SU-DHL-6 (cell line): ENCODE results near the gene CRB2.

Experiments used
- H2AFZ ChIP-seq: fragments of 200-600 bp; sonication (generic); 2 replicates; pipeline ENCODE4 v1.6.1; 2014; ENCODE audit warnings: low read depth, mild to moderate bottlenecking, moderate library complexity, mixed read lengths, antibody characterized with exemption, low read length; ENCODE audit not compliant: severe bottlenecking
- H3F3A ChIP-seq: fragments of 200-600 bp; shearing (Covaris generic); 2 replicates; pipeline ENCODE4 v1.6.0; 2016; ENCODE audit warnings: antibody characterized with exemption, mild to moderate bottlenecking; ENCODE audit not compliant: insufficient read depth
- H3K27ac ChIP-seq: fragments of 200-600 bp; sonication (generic); 2 replicates; pipeline ENCODE4 v1.5.1; 2016; ENCODE audit warnings: low read depth, mild to moderate bottlenecking, low read length, moderate library complexity, mixed read lengths
- H3K27me3 ChIP-seq: fragments of 200-600 bp; sonication (generic), shearing (Covaris generic); 2 replicates; pipeline ENCODE4 v1.6.0; 2014; ENCODE audit warnings: mild to moderate bottlenecking, low read length
- H3K36me3 ChIP-seq: fragments of 200-600 bp; sonication (generic); 2 replicates; pipeline ENCODE4 v1.6.1; 2014; ENCODE audit warnings: mild to moderate bottlenecking, low read length, mixed read lengths
- H3K4me2 ChIP-seq: fragments of 300-600, 200-600 bp; shearing (Covaris generic), sonication (generic); 2 replicates; pipeline ENCODE4 v1.6.0; 2014; ENCODE audit warnings: low read length, low read depth, mild to moderate bottlenecking; ENCODE audit not compliant: poor library complexity, severe bottlenecking
- H3K4me3 ChIP-seq: fragments of 200-600 bp; sonication (generic); 2 replicates; pipeline ENCODE4 v1.5.1; 2014; ENCODE audit warnings: antibody characterized with exemption, low read length, mild to moderate bottlenecking, mixed read lengths; ENCODE audit not compliant: insufficient read depth, poor library complexity, severe bottlenecking
- H3K79me2 ChIP-seq: fragments of 200-600 bp; sonication (generic); 2 replicates; pipeline ENCODE4 v1.6.1; 2014; ENCODE audit warnings: mild to moderate bottlenecking, low read length, moderate library complexity; ENCODE audit not compliant: insufficient read depth
- H3K9ac ChIP-seq: fragments of 200-600 bp; sonication (generic); 2 replicates; pipeline ENCODE4 v1.7.0; 2014; ENCODE audit warnings: mild to moderate bottlenecking, low read length
- H3K9me2 ChIP-seq: fragments of 200-600 bp; sonication (generic); replicated peaks from 2 replicates; pipeline ENCODE4 v1.6.1; 2014; ENCODE audit warnings: low read length; ENCODE audit not compliant: insufficient read depth
- H3K9me3 ChIP-seq: fragments of 200-600 bp; sonication (generic); 2 replicates; pipeline ENCODE4 v1.6.1; 2014; ENCODE audit warnings: low read length, mixed read lengths; ENCODE audit not compliant: insufficient read depth
- H4K20me1 ChIP-seq: fragments of 200-600 bp; sonication (generic); 2 replicates; pipeline ENCODE4 v1.6.1; 2014; ENCODE audit warnings: low read depth, mild to moderate bottlenecking, antibody characterized with exemption, low read length, moderate library complexity, mixed read lengths
- EZH2phosphoT487 ChIP-seq: fragments of 200-600 bp; sonication (generic), shearing (Covaris generic); conservative IDR thresholded peaks from 2 replicates; pipeline ENCODE4 v1.6.1; 2018; ENCODE audit warnings: mild to moderate bottlenecking, antibody characterized with exemption, low read length, moderate library complexity, mixed read lengths
- TF ChIP-seq, protein P1 (sequence below): fragments of 200-600 bp; sonication (generic); IDR thresholded peaks from one replicate; pipeline ENCODE4 v1.5.1; 2017; ENCODE audit warnings: antibody characterized with exemption, mild to moderate bottlenecking, low read length, moderate library complexity; ENCODE audit not compliant: insufficient read depth, poor library complexity, severe bottlenecking

Gene CRB2

DNA sequence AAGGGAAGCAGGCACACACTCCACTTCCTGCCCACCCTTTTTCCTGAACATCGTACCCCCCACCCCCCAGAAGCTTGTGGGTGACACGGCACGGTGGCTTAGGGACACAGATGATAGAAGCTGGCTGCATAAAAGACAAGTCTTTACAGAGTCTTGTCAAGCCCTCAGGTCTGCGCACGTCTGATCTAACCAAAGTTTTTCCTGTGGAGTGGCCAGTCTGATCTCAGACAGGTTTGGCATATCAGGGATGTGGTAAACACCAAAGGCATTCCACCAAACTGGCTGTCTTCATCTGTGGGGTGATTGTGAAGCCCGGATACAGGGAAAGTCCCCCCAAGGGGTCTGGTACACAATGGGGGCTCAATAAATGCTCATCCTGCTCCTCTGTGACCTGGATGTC lies 50.0 kb downstream of the CRB2 start:
- Histone ChIP-seq H3K9me2 (no peaks in the 10 kb centered on the region), H3K4me2 (no peak overlapping the region), H3K27ac (no peak overlapping the region), H3K9me3 (no peaks in the 10 kb centered on the region), H3F3A (no peaks in the 10 kb centered on the region), H3K36me3 (no peaks in the 10 kb centered on the region), H2AFZ (no peak overlapping the region), H4K20me1 (no peaks in the 10 kb centered on the region), H3K79me2 (no peaks in the 10 kb centered on the region), H3K4me3 (no peak overlapping the region), H3K9ac (no peak overlapping the region), H3K27me3 (no peaks in the 10 kb centered on the region)
- TF ChIP-seq, protein P1, sequence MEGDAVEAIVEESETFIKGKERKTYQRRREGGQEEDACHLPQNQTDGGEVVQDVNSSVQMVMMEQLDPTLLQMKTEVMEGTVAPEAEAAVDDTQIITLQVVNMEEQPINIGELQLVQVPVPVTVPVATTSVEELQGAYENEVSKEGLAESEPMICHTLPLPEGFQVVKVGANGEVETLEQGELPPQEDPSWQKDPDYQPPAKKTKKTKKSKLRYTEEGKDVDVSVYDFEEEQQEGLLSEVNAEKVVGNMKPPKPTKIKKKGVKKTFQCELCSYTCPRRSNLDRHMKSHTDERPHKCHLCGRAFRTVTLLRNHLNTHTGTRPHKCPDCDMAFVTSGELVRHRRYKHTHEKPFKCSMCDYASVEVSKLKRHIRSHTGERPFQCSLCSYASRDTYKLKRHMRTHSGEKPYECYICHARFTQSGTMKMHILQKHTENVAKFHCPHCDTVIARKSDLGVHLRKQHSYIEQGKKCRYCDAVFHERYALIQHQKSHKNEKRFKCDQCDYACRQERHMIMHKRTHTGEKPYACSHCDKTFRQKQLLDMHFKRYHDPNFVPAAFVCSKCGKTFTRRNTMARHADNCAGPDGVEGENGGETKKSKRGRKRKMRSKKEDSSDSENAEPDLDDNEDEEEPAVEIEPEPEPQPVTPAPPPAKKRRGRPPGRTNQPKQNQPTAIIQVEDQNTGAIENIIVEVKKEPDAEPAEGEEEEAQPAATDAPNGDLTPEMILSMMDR = no peak
- no peak for TF ChIP-seq EZH2phosphoT487

DNA sequence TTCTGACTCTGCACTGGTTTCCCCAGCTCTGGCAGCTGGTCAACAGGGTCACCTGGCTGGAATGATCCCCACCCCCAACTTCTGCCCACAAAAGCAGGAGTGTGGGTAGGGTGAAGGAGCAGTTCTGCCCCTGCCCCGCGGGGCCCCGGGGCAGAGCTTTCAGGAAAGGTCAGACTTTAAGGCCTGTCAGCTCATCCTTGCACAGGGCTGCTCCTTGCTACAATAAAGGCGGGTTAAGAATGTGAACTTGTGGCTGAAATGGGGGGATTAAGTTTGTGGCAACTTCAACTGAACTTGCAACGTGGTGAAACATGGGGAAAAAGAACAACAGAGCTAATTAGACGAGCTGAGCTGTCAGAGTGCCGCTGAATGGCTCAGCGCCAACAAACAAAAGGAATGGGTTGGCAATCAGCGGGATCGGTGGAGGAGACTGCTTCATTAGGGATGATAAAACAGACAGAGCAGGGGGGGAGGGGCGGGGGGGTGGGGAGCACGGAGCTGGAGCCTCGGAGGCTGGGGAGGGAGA lies 50.8 kb downstream of the CRB2 start:
- Histone ChIP-seq H3F3A (no peaks in the 10 kb centered on the region), H3K79me2 (no peaks in the 10 kb centered on the region), H3K36me3 (no peaks in the 10 kb centered on the region), H3K9me3 (no peaks in the 10 kb centered on the region), H3K27ac (no peak overlapping the region), H3K27me3 (no peaks in the 10 kb centered on the region), H3K4me3 (no peak overlapping the region), H3K4me2 (no peak overlapping the region), H3K9me2 (no peaks in the 10 kb centered on the region), H4K20me1 (no peaks in the 10 kb centered on the region), H2AFZ (no peak overlapping the region), H3K9ac (no peak overlapping the region)
- TF ChIP-seq, protein P1 = no peak
- no peak for TF ChIP-seq EZH2phosphoT487

- Histone ChIP-seq H2AFZ (no peak overlapping the region), H3K36me3 (no peaks in the 10 kb centered on the region), H3K79me2 (no peaks in the 10 kb centered on the region), H4K20me1 (no peaks in the 10 kb centered on the region), H3K27ac (no peak overlapping the region), H3K4me3 (no peak overlapping the region), H3K9me3 (no peaks in the 10 kb centered on the region), H3K27me3 (no peaks in the 10 kb centered on the region), H3K9me2 (no peaks in the 10 kb centered on the region), H3F3A (no peaks in the 10 kb centered on the region), H3K4me2 (no peak overlapping the region), H3K9ac (no peak overlapping the region)
- TF ChIP-seq, protein P1 = no peak
Measured at GRCh38 chr9:123407217-123407851, 51.3 kb downstream of the CRB2 start.
